ENCODE data around the gene TMED10. TPM values are rescaled to one million over a fixed set of nuclear protein-coding genes. Genes with fewer than 3 reads are reported as not detected.

Gene TMED10
- total RNA-seq, 2 experiments from 2014 or later: 129 to 221 TPM

GRCh38 chr14:75098682-75099081, 77.7 kb downstream of the TMED10 start:
- no peak overlapping the region for H3K4me3 ChIP-seq (ENCODE audit: low read depth, low read length, poor library complexity, severe bottlenecking)
- H3K36me3 ChIP-seq (ENCODE audit: insufficient read depth, low read length): peaks cover 83% of the 10 kb centered on the region
- intact Hi-C loops (cut with micrococcal nuclease; ENCODE audit: unreplicated experiment): no loop called here
- no peak overlapping the region for H3K27ac ChIP-seq (ENCODE audit: low read depth, low read length, poor library complexity, severe bottlenecking)
- no peak for DNase-seq (ENCODE audit: low spot score)
- H3K9me3 ChIP-seq (ENCODE audit: low read length): no peaks in the 10 kb centered on the region
- ChIA-PET CTCF (ENCODE audit: unreplicated experiment) (no interaction called here), POLR2A (no interaction called here)
- H3K4me2 ChIP-seq (ENCODE audit: low read length): no peak overlapping the region
- H2AFZ ChIP-seq (ENCODE audit: low read length): no peak overlapping the region
- no peaks in the 10 kb centered on the region for H3K4me1 ChIP-seq (ENCODE audit: insufficient read depth, low read length, poor library complexity, severe bottlenecking)
- H3K9me2 ChIP-seq (ENCODE audit: insufficient read depth, low read length): no peaks in the 10 kb centered on the region
- H3K79me2 ChIP-seq (ENCODE audit: insufficient read depth, low read depth, low read length): no peaks in the 10 kb centered on the region
- BruUV-seq (replicated peaks): no TSS peak
- no peak for TF ChIP-seq CTCF (conservative IDR thresholded peaks at IDR 0.05; ENCODE audit: low read length)
- H4K20me1 ChIP-seq (ENCODE audit: insufficient read depth, low read length): no peaks in the 10 kb centered on the region

GRCh38 chr14:75098212-75098611, 78.2 kb downstream of the TMED10 start:
- no peak overlapping the region for H3K4me2 ChIP-seq (ENCODE audit: low read length)
- no peak for TF ChIP-seq CTCF (conservative IDR thresholded peaks at IDR 0.05; ENCODE audit: low read length)
- no peak for TF ChIP-seq EZH2phosphoT487 (IDR thresholded peaks at IDR 0.05; ENCODE audit: borderline replicate concordance, low read depth, low read length)
- H3K9me3 ChIP-seq (ENCODE audit: low read length): no peaks in the 10 kb centered on the region
- BruUV-seq (replicated peaks): no TSS peak
- no peak overlapping the region for H3K4me3 ChIP-seq (ENCODE audit: low read depth, low read length, poor library complexity, severe bottlenecking)
- no peaks in the 10 kb centered on the region for H3K9me2 ChIP-seq (ENCODE audit: insufficient read depth, low read length)
- no peaks in the 10 kb centered on the region for H3K4me1 ChIP-seq (ENCODE audit: insufficient read depth, low read length, poor library complexity, severe bottlenecking)
- no peaks in the 10 kb centered on the region for H3K79me2 ChIP-seq (ENCODE audit: insufficient read depth, low read depth, low read length)
- CTCF ChIA-PET (ENCODE audit: unreplicated experiment): no interaction called here
- no peak overlapping the region for H3K27ac ChIP-seq (ENCODE audit: low read depth, low read length, poor library complexity, severe bottlenecking)
- H3K36me3 ChIP-seq (ENCODE audit: insufficient read depth, low read length): peaks cover 81% of the 10 kb centered on the region
- intact Hi-C loops (cut with micrococcal nuclease; ENCODE audit: unreplicated experiment): no loop called here
- POLR2A ChIA-PET: no interaction called here
- no peak overlapping the region for H2AFZ ChIP-seq (ENCODE audit: low read length)
- DNase-seq (ENCODE audit: low spot score): no peak
- no peaks in the 10 kb centered on the region for H4K20me1 ChIP-seq (ENCODE audit: insufficient read depth, low read length)

DNA sequence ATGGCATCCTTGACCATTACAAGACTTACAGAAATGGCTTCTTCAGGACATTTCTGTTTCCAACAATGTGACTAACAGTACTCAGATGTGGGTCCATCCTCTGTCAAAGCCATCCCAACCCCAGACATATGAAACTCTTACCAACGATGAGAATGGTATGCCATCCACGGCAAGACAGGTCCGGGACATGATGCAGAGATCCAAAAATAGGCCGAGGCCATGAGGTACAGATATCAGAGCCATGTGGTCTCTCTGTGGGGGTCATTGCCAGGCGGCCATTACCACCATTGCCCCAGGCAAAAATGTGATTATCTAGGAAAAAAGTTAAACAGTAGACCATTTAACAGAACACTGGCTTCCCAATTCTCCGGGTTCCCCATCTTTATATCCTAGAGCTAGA, 79.5 kb downstream of the TMED10 start:
- peaks cover 81% of the 10 kb centered on the region for H3K36me3 ChIP-seq (ENCODE audit: insufficient read depth, low read length)
- intact Hi-C loops (cut with micrococcal nuclease; ENCODE audit: unreplicated experiment): no loop called here

More for the DNA sequence above, 79.5 kb downstream of the TMED10 start:
- no peak overlapping the region for H3K4me2 ChIP-seq (ENCODE audit: low read length)
- POLR2A ChIA-PET: no interaction called here
- no peak for TF ChIP-seq EZH2phosphoT487 (IDR thresholded peaks at IDR 0.05; ENCODE audit: borderline replicate concordance, low read depth, low read length)
- TF ChIP-seq CTCF (conservative IDR thresholded peaks at IDR 0.05; ENCODE audit: low read length): no peak
- BruUV-seq (replicated peaks): no TSS peak
- H4K20me1 ChIP-seq (ENCODE audit: insufficient read depth, low read length): no peaks in the 10 kb centered on the region
- H3K9me2 ChIP-seq (ENCODE audit: insufficient read depth, low read length): no peaks in the 10 kb centered on the region
- H2AFZ ChIP-seq (ENCODE audit: low read length): no peak overlapping the region
- no peaks in the 10 kb centered on the region for H3K9me3 ChIP-seq (ENCODE audit: low read length)
- no peak overlapping the region for H3K27ac ChIP-seq (ENCODE audit: low read depth, low read length, poor library complexity, severe bottlenecking)
- no peaks in the 10 kb centered on the region for H3K4me1 ChIP-seq (ENCODE audit: insufficient read depth, low read length, poor library complexity, severe bottlenecking)
- H3K4me3 ChIP-seq (ENCODE audit: low read depth, low read length, poor library complexity, severe bottlenecking): no peak overlapping the region
- CTCF ChIA-PET (ENCODE audit: unreplicated experiment): no interaction called here
- no peaks in the 10 kb centered on the region for H3K79me2 ChIP-seq (ENCODE audit: insufficient read depth, low read depth, low read length)
- no peak for DNase-seq (ENCODE audit: low spot score)

Measured in OCI-LY7 (cell line).